Measurements from ENCODE around the gene SYNGR2. TPM values are rescaled to one million over a fixed set of nuclear protein-coding genes. Genes with fewer than 3 reads are reported as not detected.

Gene SYNGR2
- total and polyA plus RNA-seq, 9 of the 15 experiments (the other 6 are each of a cell fraction or from before 2014, with no cell fraction given) = 1.4 to 173 (median 87.8) TPM

- DNase-seq (ENCODE audit: extremely low read depth in 1 of 4, low spot score in 3 of 4) (no peak), ATAC-seq (no peak), FAIRE-seq (no peak)
- H2AFZ ChIP-seq (ENCODE audit: low read depth, low read length) = no peak overlapping the region
- no peaks in the 10 kb centered on the region for H3K9me1 ChIP-seq (ENCODE audit: control insufficient read depth, insufficient read depth, low read length)
- no peaks in the 10 kb centered on the region for H4K20me1 ChIP-seq (replicated peaks; ENCODE audit: control insufficient read depth, insufficient read depth, low read length)
- no peaks in the 10 kb centered on the region for H3K9me3 ChIP-seq (replicated peaks; ENCODE audit: control insufficient read depth, insufficient read depth, low read depth, low read length)
- peaks cover 67 to 100% of the 10 kb centered on the region in 2 experiments for H3K4me1 ChIP-seq (replicated peaks in 1 of 2; ENCODE audit: control insufficient read depth in 2 of 2, insufficient read depth in 2 of 2, low read length in 2 of 2)
- H3K9ac ChIP-seq (ENCODE audit: insufficient read depth in 1 of 2, low read depth in 2 of 2, low read length in 2 of 2) = peak overlapping the region in 1 of 2 experiments; percentile 60; a peak in 1 of 4 replicates
- 74% methylated on average over 9 of the region's 9 CpGs for WGBS (ENCODE audit: insufficient coverage, low coverage, missing lambda C conversion rate)
- no peak overlapping the region for H3K4me2 ChIP-seq (ENCODE audit: insufficient read depth, low read length)
- ChIA-PET POLR2A (interaction anchor here (0.6 to 1.5 kb wide), 4 partner anchors 8 to 52 kb away, joined by 3 to 8 read pairs (median 4); partner anchors contain the start of genes AFMID and TK1), CTCF (ENCODE audit: low intra/inter-chr PET ratio) (no interaction called here)
- intact Hi-C loops (cut with micrococcal nuclease) = loop anchor here (2.0 to 5.0 kb wide), 2 partner anchors 52 to 116 kb away; partner anchors contain the start of genes AFMID and TK1
- no peaks in the 10 kb centered on the region for H3K36me3 ChIP-seq (ENCODE audit: control insufficient read depth, insufficient read depth, low read length)
- BruUV-seq (replicated peaks) = no TSS peak
- H3K4me3 ChIP-seq = no peak overlapping the region
- no peaks in the 10 kb centered on the region for H3K27me3 ChIP-seq (ENCODE audit: control insufficient read depth in 2 of 2, insufficient read depth in 2 of 2, low read length in 2 of 2)
- H3K79me2 ChIP-seq (ENCODE audit: control insufficient read depth, insufficient read depth, low read length) = peaks cover 14% of the 10 kb centered on the region; the same call in 2 of the 3 replicates
- in situ Hi-C loops (cut with MboI) = no loop called here
- TF ChIP-seq ZBTB33 (CRISPR knock-in tag; IDR thresholded peaks at IDR 0.05) (no peak), ZNF280B (CRISPR knock-in tag; IDR thresholded peaks at IDR 0.05) (no peak), JUN (IDR thresholded peaks at IDR 0.05; ENCODE audit: borderline replicate concordance, low read depth, low read length) (no peak), JUN (CRISPR knock-in tag; IDR thresholded peaks at IDR 0.05; ENCODE audit: borderline replicate concordance) (0 out of 2 replicates have a peak, but pooled peaks have one; percentile 28), ZNF143 (CRISPR knock-in tag; IDR thresholded peaks at IDR 0.05) (peak; percentile 16; the same call in 1 of the 2 replicates), ZNF165 (CRISPR knock-in tag; IDR thresholded peaks at IDR 0.05; ENCODE audit: borderline replicate concordance) (no peak), ELF1 (tag; IDR thresholded peaks at IDR 0.05) (no peak), ZNF707 (CRISPR knock-in tag; conservative IDR thresholded peaks at IDR 0.05) (no peak), ZNF778 (CRISPR knock-in tag; IDR thresholded peaks at IDR 0.05) (no peak), ZNF764 (CRISPR knock-in tag; IDR thresholded peaks at IDR 0.05; ENCODE audit: low read depth) (no peak)
- H3K27ac ChIP-seq (ENCODE audit: extremely low read depth, low read depth, low read length) = no peak overlapping the region
Measured at GRCh38 chr17:78134899-78135385, 33.4 kb upstream of the SYNGR2 start.

Measured in K562 (cell line).